Measurements from ENCODE around the gene KLHDC7B.
A peak's percentile ranks its signal among the peaks of the same experiment; 100 is the strongest.

The KLHDC7B gene

DNA sequence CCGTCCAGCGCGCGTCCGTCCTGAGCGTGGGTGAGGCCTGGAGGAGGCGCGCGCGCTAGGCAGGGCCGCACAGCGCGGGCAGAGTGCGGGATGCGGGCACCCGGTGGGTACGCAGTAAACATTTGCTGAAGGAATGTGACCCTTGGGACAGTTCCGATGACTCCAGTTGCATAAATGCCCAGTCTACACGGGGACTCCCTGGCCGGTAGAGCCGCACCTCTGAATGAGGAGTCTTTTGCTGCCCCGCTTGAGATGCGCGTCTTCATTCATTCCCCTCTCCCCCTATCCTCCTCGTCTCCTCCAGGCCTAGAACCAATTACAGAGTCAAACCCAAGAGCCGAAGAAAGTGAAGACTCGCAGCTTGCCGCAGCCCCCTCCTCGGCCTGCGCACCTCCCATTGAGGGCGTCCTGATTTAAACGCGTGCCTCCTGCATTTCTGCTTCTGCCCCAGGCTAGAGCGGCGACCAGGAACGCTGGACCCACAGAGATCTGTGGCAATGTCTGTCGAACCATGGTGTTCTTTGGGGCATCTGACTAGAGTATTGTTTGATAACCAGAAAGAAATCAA lies 37.7 kb downstream of the KLHDC7B start:
- H3K4me3 Mint-ChIP-seq = peak overlapping the region; percentile 90
- peaks cover 14% of the 10 kb centered on the region for H3K36me3 Mint-ChIP-seq (ENCODE audit: low read depth)
- H3K4me1 Mint-ChIP-seq (ENCODE audit: low read depth) = peaks cover 11% of the 10 kb centered on the region
- no peaks in the 10 kb centered on the region for H3K27me3 Mint-ChIP-seq (ENCODE audit: low read depth)
- peak overlapping the region; percentile 74 for H3K27ac Mint-ChIP-seq
- no peaks in the 10 kb centered on the region for H3K9me3 Mint-ChIP-seq
- DNase-seq (ENCODE audit: low spot score) = no peak

GRCh38 chr22:50584106-50585096 lies 38.7 kb downstream of the KLHDC7B start:
- DNase-seq (ENCODE audit: low spot score) = no peak
- Mint-ChIP-seq H3K27ac (no peak overlapping the region), H3K27me3 (ENCODE audit: low read depth) (no peaks in the 10 kb centered on the region), H3K4me3 (peak overlapping the region; percentile 90), H3K36me3 (ENCODE audit: low read depth) (peaks cover 11% of the 10 kb centered on the region), H3K9me3 (no peaks in the 10 kb centered on the region), H3K4me1 (ENCODE audit: low read depth) (peaks cover 11% of the 10 kb centered on the region)

GRCh38 chr22:50585238-50585637 lies 39.5 kb downstream of the KLHDC7B start:
- Mint-ChIP-seq H3K36me3 (ENCODE audit: low read depth) (peaks cover 5% of the 10 kb centered on the region), H3K27ac (no peak overlapping the region), H3K4me1 (ENCODE audit: low read depth) (peaks cover 11% of the 10 kb centered on the region), H3K9me3 (no peaks in the 10 kb centered on the region), H3K27me3 (ENCODE audit: low read depth) (peaks cover under 1% of the 10 kb centered on the region), H3K4me3 (no peak overlapping the region)
- no peak for DNase-seq (ENCODE audit: low spot score)

GRCh38 chr22:50585781-50586180 lies 40.1 kb downstream of the KLHDC7B start:
- no peak for DNase-seq (ENCODE audit: low spot score)
- peaks cover 11% of the 10 kb centered on the region for H3K4me1 Mint-ChIP-seq (ENCODE audit: low read depth)
- no peaks in the 10 kb centered on the region for H3K36me3 Mint-ChIP-seq (ENCODE audit: low read depth)
- H3K4me3 Mint-ChIP-seq = no peak overlapping the region
- H3K27me3 Mint-ChIP-seq (ENCODE audit: low read depth) = peaks cover 4% of the 10 kb centered on the region
- H3K9me3 Mint-ChIP-seq = no peaks in the 10 kb centered on the region
- no peak overlapping the region for H3K27ac Mint-ChIP-seq

DNA sequence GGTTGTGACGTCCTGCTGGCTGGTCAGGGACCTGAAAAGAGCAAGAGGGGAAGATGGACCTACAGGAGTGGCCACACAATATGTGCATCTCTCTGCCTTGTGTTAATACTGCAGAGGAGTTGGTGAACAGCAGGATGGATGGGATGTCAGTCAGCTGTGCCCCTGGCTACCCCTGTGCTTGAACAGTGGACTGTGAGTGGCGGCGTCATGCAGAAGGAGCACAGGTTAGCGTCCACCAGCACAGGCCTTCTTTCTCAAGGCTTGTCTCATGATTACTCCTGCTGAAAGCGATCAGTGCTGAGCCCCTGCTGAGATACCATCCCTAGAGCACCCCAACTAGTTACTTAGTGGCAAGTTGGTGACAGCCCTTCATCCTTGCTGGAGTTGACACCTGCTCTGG lies 40.7 kb downstream of the KLHDC7B start:
- no peaks in the 10 kb centered on the region for H3K9me3 Mint-ChIP-seq
- no peak overlapping the region for H3K27ac Mint-ChIP-seq
- no peak overlapping the region for H3K4me3 Mint-ChIP-seq
- peaks cover 4% of the 10 kb centered on the region for H3K27me3 Mint-ChIP-seq (ENCODE audit: low read depth)
- no peak for DNase-seq (ENCODE audit: low spot score)
- H3K36me3 Mint-ChIP-seq (ENCODE audit: low read depth) = no peaks in the 10 kb centered on the region
- H3K4me1 Mint-ChIP-seq (ENCODE audit: low read depth) = peaks cover 9% of the 10 kb centered on the region

DNA sequence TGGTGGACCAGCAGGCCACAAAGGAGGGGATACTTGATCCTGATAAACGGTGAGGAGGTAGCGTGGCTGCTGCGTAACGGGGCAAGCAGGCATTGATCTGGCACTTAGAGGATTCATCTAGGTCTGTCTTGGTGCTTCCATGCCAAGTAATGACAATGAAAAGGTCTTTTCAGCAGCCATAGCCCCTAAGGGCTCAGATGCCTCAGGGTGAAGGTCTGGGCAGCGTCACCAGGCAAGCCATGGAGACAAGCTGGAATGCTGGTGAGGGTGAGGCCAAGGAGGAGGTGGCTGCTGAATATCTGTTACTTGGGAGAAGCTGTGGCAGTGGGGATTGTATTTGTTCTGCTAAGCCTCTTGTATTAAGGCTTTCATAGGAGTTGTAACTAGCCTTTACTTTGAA lies 41.7 kb downstream of the KLHDC7B start:
- no peaks in the 10 kb centered on the region for H3K9me3 Mint-ChIP-seq
- no peak overlapping the region for H3K27ac Mint-ChIP-seq
- H3K4me1 Mint-ChIP-seq (ENCODE audit: low read depth) = peaks cover 7% of the 10 kb centered on the region
- H3K36me3 Mint-ChIP-seq (ENCODE audit: low read depth) = no peaks in the 10 kb centered on the region
- H3K27me3 Mint-ChIP-seq (ENCODE audit: low read depth) = peaks cover 4% of the 10 kb centered on the region
- no peak overlapping the region for H3K4me3 Mint-ChIP-seq
- DNase-seq (ENCODE audit: low spot score) = no peak

GRCh38 chr22:50595189-50595588 lies 49.5 kb downstream of the KLHDC7B start:
- H3K4me3 Mint-ChIP-seq = no peak overlapping the region
- no peak for DNase-seq (ENCODE audit: low spot score)

GRCh38 chr22:50597097-50597496 lies 51.4 kb downstream of the KLHDC7B start:
- Mint-ChIP-seq H3K4me3 (no peak overlapping the region), H3K36me3 (ENCODE audit: low read depth) (no peaks in the 10 kb centered on the region)

More at GRCh38 chr22:50595189-50595588, 49.5 kb downstream of the KLHDC7B start:
- Mint-ChIP-seq H3K9me3 (no peaks in the 10 kb centered on the region), H3K27me3 (ENCODE audit: low read depth) (peaks cover 20% of the 10 kb centered on the region), H3K4me1 (ENCODE audit: low read depth) (no peaks in the 10 kb centered on the region), H3K36me3 (ENCODE audit: low read depth) (no peaks in the 10 kb centered on the region), H3K27ac (no peak overlapping the region)

GRCh38 chr22:50599816-50600455 lies 54.2 kb downstream of the KLHDC7B start:
- H3K36me3 Mint-ChIP-seq (ENCODE audit: low read depth) = no peaks in the 10 kb centered on the region

More at GRCh38 chr22:50597097-50597496, 51.4 kb downstream of the KLHDC7B start:
- H3K4me1 Mint-ChIP-seq (ENCODE audit: low read depth) = no peaks in the 10 kb centered on the region
- DNase-seq (ENCODE audit: low spot score) = no peak
- peaks cover 23% of the 10 kb centered on the region for H3K27me3 Mint-ChIP-seq (ENCODE audit: low read depth)
- no peak overlapping the region for H3K27ac Mint-ChIP-seq
- H3K9me3 Mint-ChIP-seq = no peaks in the 10 kb centered on the region

DNA sequence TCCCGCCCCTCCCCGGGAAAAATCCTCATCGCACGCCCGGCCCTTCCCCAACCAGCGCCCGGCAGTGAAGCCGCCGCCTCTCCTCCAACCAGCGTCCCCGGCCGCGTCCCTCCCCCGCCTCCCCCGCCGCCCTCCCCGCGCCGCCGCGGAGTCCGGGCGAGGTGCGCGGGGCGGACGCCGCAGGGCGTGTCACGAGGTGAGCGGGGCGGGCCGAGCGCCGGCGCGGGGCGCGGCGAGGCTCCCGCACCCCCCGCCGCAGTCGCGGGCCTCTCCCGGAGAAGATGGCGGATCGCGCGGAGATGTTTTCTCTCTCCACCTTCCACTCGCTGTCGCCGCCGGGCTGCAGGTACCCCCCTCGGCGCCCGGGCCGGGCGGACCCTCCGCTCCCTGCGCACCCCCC lies 54.8 kb downstream of the KLHDC7B start, which contains the start of gene MAPK8IP2:
Gene MAPK8IP2, plus strand, starts transcription at position 256 of the 400 bp plus-strand sequence. Its CDS starts 26 bp downstream, at position 282.
- DNase-seq (ENCODE audit: low spot score) = no peak
- Mint-ChIP-seq H3K36me3 (ENCODE audit: low read depth) (no peaks in the 10 kb centered on the region), H3K27ac (no peak within 1 kb of the TSS), H3K4me3 (peak within 1 kb of the TSS; percentile 38), H3K9me3 (no peaks in the 10 kb centered on the region), H3K4me1 (ENCODE audit: low read depth) (no peaks in the 10 kb centered on the region), H3K27me3 (ENCODE audit: low read depth) (peaks cover 37% of the 10 kb centered on the region)

More at GRCh38 chr22:50599816-50600455, 54.2 kb downstream of the KLHDC7B start:
- DNase-seq (ENCODE audit: low spot score) = peak; percentile 51
- peak overlapping the region; percentile 38 for H3K4me3 Mint-ChIP-seq
- H3K27me3 Mint-ChIP-seq (ENCODE audit: low read depth) = peaks cover 37% of the 10 kb centered on the region
- no peaks in the 10 kb centered on the region for H3K4me1 Mint-ChIP-seq (ENCODE audit: low read depth)
- no peak overlapping the region for H3K27ac Mint-ChIP-seq
- no peaks in the 10 kb centered on the region for H3K9me3 Mint-ChIP-seq
